ENCODE results near the gene NKTR.

The NKTR gene

DNA sequence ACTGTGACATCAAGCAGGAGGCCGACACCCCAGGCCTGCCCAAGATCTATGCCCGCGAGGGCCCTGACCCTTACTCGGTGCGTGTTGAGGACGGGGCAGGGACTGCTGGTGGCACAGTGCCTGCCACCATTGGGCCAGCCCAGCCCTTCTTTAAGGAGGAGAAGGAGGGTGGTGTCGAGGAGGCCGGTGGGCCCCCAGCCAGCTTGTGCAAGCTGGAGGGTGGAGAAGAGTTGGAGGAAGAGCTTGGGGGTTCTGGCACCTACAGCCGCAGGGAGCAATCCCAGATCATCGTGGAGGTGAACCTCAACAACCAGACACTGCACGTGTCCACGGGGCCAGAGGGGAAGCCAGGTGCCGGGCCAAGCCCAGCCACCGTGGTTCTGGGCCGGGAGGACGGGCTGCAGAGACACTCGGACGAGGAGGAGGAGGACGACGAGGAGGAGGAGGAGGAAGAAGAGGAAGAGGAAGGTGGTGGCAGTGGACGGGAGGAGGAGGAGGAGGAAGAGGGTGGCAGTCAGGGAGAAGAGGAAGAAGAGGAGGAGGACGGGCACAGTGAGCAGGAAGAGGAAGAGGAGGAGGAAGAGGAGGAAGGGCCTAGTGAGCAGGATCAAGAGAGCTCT, 58.4 kb downstream of the NKTR start:
- H3K23ac ChIP-seq (ENCODE audit: low read depth, low read length, poor library complexity) = no peak overlapping the region
- no peak overlapping the region for H4K8ac ChIP-seq (ENCODE audit: low read depth, low read length)
- peaks cover 8 to 10% of the 10 kb centered on the region in 2 donors for H3K36me3 ChIP-seq (replicated peaks in 1 of 2; ENCODE audit: control insufficient read depth in 2 of 2, insufficient read depth in 2 of 2, low read length in 2 of 2)
- H3K79me1 ChIP-seq (ENCODE audit: low read depth, low read length) = peaks cover 1% of the 10 kb centered on the region
- peaks cover 8 to 14% of the 10 kb centered on the region in 2 donors for H3K4me1 ChIP-seq (ENCODE audit: control insufficient read depth in 2 of 2, insufficient read depth in 1 of 2, low read depth in 1 of 2, low read length in 2 of 2)
- H4K91ac ChIP-seq (ENCODE audit: low read depth, low read length, poor library complexity) = no peak overlapping the region
- no peak overlapping the region for H3K14ac ChIP-seq (ENCODE audit: low read length)
- H3K4me2 ChIP-seq (ENCODE audit: insufficient read depth, low read length, poor library complexity, severe bottlenecking) = no peak overlapping the region
- no peak overlapping the region for H3K18ac ChIP-seq (ENCODE audit: low read length)
- no peak overlapping the region for H3K9ac ChIP-seq (ENCODE audit: low read depth, low read length, poor library complexity)
- H2BK12ac ChIP-seq (ENCODE audit: low read length) = no peak overlapping the region
- H3K4ac ChIP-seq (ENCODE audit: low read length) = no peak overlapping the region
- no peak overlapping the region for H2BK15ac ChIP-seq (ENCODE audit: low read length)
- no peak for DNase-seq (ENCODE audit: low spot score)
- no peak overlapping the region for H2BK5ac ChIP-seq (ENCODE audit: low read length)
- H3K9me3 ChIP-seq (replicated peaks in 1 of 2; ENCODE audit: control insufficient read depth in 2 of 2, insufficient read depth in 1 of 2, low read depth in 1 of 2, low read length in 2 of 2) = no peaks in the 10 kb centered on the region
- H2AK5ac ChIP-seq (ENCODE audit: low read depth, low read length) = no peak overlapping the region
- no peak overlapping the region for H3K4me3 ChIP-seq (ENCODE audit: low read length in 2 of 2)
- no peak overlapping the region for H2BK120ac ChIP-seq (ENCODE audit: low read depth, low read length)
- WGBS, 2 donors (ENCODE audit: extremely low coverage in 2 of 2, insufficient read length in 2 of 2, insufficient replicate concordance in 1 of 2) = no CpG with 5 or more reads among the region's 22 CpGs
- no peak overlapping the region for H3K27ac ChIP-seq (replicated peaks; ENCODE audit: low read length)
- H3K27me3 ChIP-seq (ENCODE audit: control insufficient read depth in 3 of 3, insufficient read depth in 3 of 3, low read depth in 1 of 3, low read length in 3 of 3) = no peaks in the 10 kb centered on the region
- no peak overlapping the region for H2AFZ ChIP-seq (ENCODE audit: low read length)

DNA sequence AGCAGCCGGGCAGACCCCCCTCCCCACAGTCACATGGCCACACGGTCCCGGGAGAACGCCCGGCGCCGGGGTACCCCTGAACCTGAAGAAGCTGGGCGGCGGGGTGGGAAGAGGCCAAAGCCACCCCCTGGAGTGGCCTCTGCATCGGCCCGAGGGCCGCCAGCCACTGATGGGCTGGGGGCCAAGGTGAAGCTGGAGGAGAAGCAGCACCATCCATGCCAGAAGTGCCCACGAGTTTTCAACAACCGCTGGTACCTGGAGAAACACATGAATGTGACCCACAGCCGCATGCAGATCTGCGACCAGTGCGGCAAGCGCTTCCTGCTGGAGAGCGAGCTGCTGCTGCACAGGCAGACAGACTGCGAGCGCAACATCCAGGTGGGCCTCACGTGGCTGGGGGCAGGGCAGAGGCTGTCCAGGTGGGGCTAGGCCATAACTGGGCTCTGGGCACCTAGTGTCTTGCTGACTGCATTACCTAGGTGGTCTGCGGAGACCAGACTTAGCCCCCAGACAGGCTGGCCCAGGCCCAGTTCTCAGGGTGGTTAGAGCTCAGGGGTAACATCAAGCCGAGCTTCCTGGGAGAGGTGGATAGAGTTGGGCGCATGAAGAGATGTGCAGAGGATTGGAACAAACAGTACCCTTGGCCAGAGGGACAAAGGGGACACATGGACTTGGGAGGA, 59.1 kb downstream of the NKTR start:
- peak overlapping the region; percentile 89 for H3K14ac ChIP-seq (ENCODE audit: low read length)
- no peaks in the 10 kb centered on the region for H3K9me3 ChIP-seq (replicated peaks in 1 of 2; ENCODE audit: control insufficient read depth in 2 of 2, insufficient read depth in 1 of 2, low read depth in 1 of 2, low read length in 2 of 2)
- peaks cover 1% of the 10 kb centered on the region for H3K79me1 ChIP-seq (ENCODE audit: low read depth, low read length)
- H3K27ac ChIP-seq (replicated peaks; ENCODE audit: low read length) = no peak overlapping the region
- H4K8ac ChIP-seq (ENCODE audit: low read depth, low read length) = no peak overlapping the region
- H3K23ac ChIP-seq (ENCODE audit: low read depth, low read length, poor library complexity) = peak overlapping the region; percentile 80
- WGBS, 2 donors (ENCODE audit: extremely low coverage in 2 of 2, insufficient read length in 2 of 2, insufficient replicate concordance in 1 of 2) = no CpG with 5 or more reads among the region's 25 CpGs
- no peak overlapping the region for H3K18ac ChIP-seq (ENCODE audit: low read length)
- peak overlapping the region in 1 of 2 donors; percentile 27 for H3K4me3 ChIP-seq (ENCODE audit: low read length in 2 of 2)
- no peak overlapping the region for H2BK120ac ChIP-seq (ENCODE audit: low read depth, low read length)
- no peak overlapping the region for H3K4ac ChIP-seq (ENCODE audit: low read length)
- H3K36me3 ChIP-seq (replicated peaks in 1 of 2; ENCODE audit: control insufficient read depth in 2 of 2, insufficient read depth in 2 of 2, low read length in 2 of 2) = peaks cover 8 to 10% of the 10 kb centered on the region in 2 donors
- no peak overlapping the region for H2BK15ac ChIP-seq (ENCODE audit: low read length)
- no peak overlapping the region for H2BK5ac ChIP-seq (ENCODE audit: low read length)
- no peak overlapping the region for H4K91ac ChIP-seq (ENCODE audit: low read depth, low read length, poor library complexity)
- peaks cover 7 to 14% of the 10 kb centered on the region in 2 donors for H3K4me1 ChIP-seq (ENCODE audit: control insufficient read depth in 2 of 2, insufficient read depth in 1 of 2, low read depth in 1 of 2, low read length in 2 of 2)
- H3K9ac ChIP-seq (ENCODE audit: low read depth, low read length, poor library complexity) = no peak overlapping the region
- no peak overlapping the region for H2AK5ac ChIP-seq (ENCODE audit: low read depth, low read length)
- no peak overlapping the region for H2BK12ac ChIP-seq (ENCODE audit: low read length)
- no peaks in the 10 kb centered on the region for H3K27me3 ChIP-seq (ENCODE audit: control insufficient read depth in 3 of 3, insufficient read depth in 3 of 3, low read depth in 1 of 3, low read length in 3 of 3)
- no peak overlapping the region for H2AFZ ChIP-seq (ENCODE audit: low read length)
- no peak overlapping the region for H3K4me2 ChIP-seq (ENCODE audit: insufficient read depth, low read length, poor library complexity, severe bottlenecking)
- no peak for DNase-seq (ENCODE audit: low spot score)

DNA sequence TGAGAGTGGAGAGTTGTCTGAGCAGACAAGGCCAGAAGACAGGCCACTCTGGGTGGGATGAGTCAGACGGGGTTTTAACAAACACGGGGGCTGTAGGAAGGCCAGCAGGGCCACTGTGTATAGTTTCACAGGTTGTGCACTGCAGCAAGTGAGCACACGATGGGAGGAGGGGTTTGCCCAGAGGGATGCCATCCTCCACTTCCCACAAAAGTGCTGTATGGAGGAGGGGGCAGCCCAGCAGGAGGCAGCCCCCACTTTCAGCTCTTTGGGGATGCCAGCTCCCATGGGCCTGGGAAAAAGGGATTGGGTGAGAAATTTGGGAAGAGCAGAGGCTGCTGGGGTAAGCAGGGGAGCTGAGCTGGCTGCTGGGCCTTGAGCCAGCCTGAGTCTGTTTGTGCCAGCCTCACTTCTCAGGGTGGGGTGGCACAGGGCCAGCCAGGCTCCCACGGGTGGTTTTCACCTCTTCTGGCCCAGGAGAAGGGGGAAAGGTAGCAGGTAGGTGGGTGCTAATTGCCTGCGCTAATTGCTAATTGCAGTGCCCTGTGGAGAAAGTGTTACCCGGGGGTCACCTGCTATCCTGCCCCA, 59.7 kb downstream of the NKTR start:
- peak overlapping the region; percentile 11 for H3K23ac ChIP-seq (ENCODE audit: low read depth, low read length, poor library complexity)
- H3K79me1 ChIP-seq (ENCODE audit: low read depth, low read length) = peaks cover 1% of the 10 kb centered on the region
- no peak overlapping the region for H3K27ac ChIP-seq (replicated peaks; ENCODE audit: low read length)
- no peak overlapping the region for H4K91ac ChIP-seq (ENCODE audit: low read depth, low read length, poor library complexity)
- no peak overlapping the region for H3K4ac ChIP-seq (ENCODE audit: low read length)
- no peak overlapping the region for H2BK5ac ChIP-seq (ENCODE audit: low read length)
- WGBS, 2 donors (ENCODE audit: extremely low coverage in 2 of 2, insufficient read length in 2 of 2, insufficient replicate concordance in 1 of 2) = no CpG with 5 or more reads among the region's 6 CpGs
- H2BK120ac ChIP-seq (ENCODE audit: low read depth, low read length) = no peak overlapping the region
- no peaks in the 10 kb centered on the region for H3K9me3 ChIP-seq (replicated peaks in 1 of 2; ENCODE audit: control insufficient read depth in 2 of 2, insufficient read depth in 1 of 2, low read depth in 1 of 2, low read length in 2 of 2)
- peak overlapping the region in 1 of 2 donors; percentile 37 for H3K4me3 ChIP-seq (ENCODE audit: low read length in 2 of 2)
- H3K27me3 ChIP-seq (ENCODE audit: control insufficient read depth in 3 of 3, insufficient read depth in 3 of 3, low read depth in 1 of 3, low read length in 3 of 3) = no peaks in the 10 kb centered on the region
- no peak overlapping the region for H2BK12ac ChIP-seq (ENCODE audit: low read length)
- H3K18ac ChIP-seq (ENCODE audit: low read length) = no peak overlapping the region
- H3K9ac ChIP-seq (ENCODE audit: low read depth, low read length, poor library complexity) = no peak overlapping the region
- peaks cover 3 to 10% of the 10 kb centered on the region in 2 donors for H3K4me1 ChIP-seq (ENCODE audit: control insufficient read depth in 2 of 2, insufficient read depth in 1 of 2, low read depth in 1 of 2, low read length in 2 of 2)
- H4K8ac ChIP-seq (ENCODE audit: low read depth, low read length) = no peak overlapping the region
- peaks cover 8 to 10% of the 10 kb centered on the region in 2 donors for H3K36me3 ChIP-seq (replicated peaks in 1 of 2; ENCODE audit: control insufficient read depth in 2 of 2, insufficient read depth in 2 of 2, low read length in 2 of 2)
- no peak overlapping the region for H3K4me2 ChIP-seq (ENCODE audit: insufficient read depth, low read length, poor library complexity, severe bottlenecking)
- no peak overlapping the region for H3K14ac ChIP-seq (ENCODE audit: low read length)
- DNase-seq (ENCODE audit: low spot score) = no peak
- H2AFZ ChIP-seq (ENCODE audit: low read length) = no peak overlapping the region
- no peak overlapping the region for H2AK5ac ChIP-seq (ENCODE audit: low read depth, low read length)
- no peak overlapping the region for H2BK15ac ChIP-seq (ENCODE audit: low read length)

DNA sequence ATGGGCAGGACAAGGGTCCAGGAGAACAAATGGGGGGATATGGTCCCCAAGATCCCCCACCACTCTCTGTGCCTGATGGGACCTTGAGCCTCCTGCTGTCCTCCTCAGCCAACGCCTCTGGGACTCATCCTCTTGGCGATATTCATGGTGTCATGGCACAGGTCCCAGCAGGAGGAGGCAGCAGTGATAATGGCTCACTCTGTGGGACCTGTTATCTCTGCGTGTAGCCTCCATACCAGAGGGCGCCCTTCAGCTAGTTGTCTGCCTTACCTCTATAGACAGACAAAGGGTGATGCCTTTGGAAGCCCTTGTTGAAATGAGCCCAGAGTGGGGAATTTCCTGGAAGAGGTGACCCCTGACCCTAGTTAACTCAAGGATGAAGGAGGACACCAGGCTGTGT, 60.4 kb downstream of the NKTR start:
- Histone ChIP-seq H4K8ac (ENCODE audit: low read depth, low read length) (no peak overlapping the region), H3K9ac (ENCODE audit: low read depth, low read length, poor library complexity) (peak overlapping the region; percentile 10), H2AFZ (ENCODE audit: low read length) (no peak overlapping the region), H3K14ac (ENCODE audit: low read length) (no peak overlapping the region), H2BK120ac (ENCODE audit: low read depth, low read length) (no peak overlapping the region), H3K36me3 (replicated peaks in 1 of 2; ENCODE audit: control insufficient read depth in 2 of 2, insufficient read depth in 2 of 2, low read length in 2 of 2) (peaks cover 8 to 10% of the 10 kb centered on the region in 2 donors), H3K18ac (ENCODE audit: low read length) (no peak overlapping the region), H3K4me2 (ENCODE audit: insufficient read depth, low read length, poor library complexity, severe bottlenecking) (no peak overlapping the region), H2BK15ac (ENCODE audit: low read length) (no peak overlapping the region), H3K4ac (ENCODE audit: low read length) (no peak overlapping the region), H3K79me1 (ENCODE audit: low read depth, low read length) (peaks cover 1% of the 10 kb centered on the region), H2AK5ac (ENCODE audit: low read depth, low read length) (no peak overlapping the region), H3K27ac (replicated peaks; ENCODE audit: low read length) (no peak overlapping the region), H3K4me3 (ENCODE audit: low read length in 2 of 2) (no peak overlapping the region), H2BK5ac (ENCODE audit: low read length) (no peak overlapping the region), H3K4me1 (ENCODE audit: control insufficient read depth in 2 of 2, insufficient read depth in 1 of 2, low read depth in 1 of 2, low read length in 2 of 2) (peaks cover 0 to 7% of the 10 kb centered on the region in 2 donors), H2BK12ac (ENCODE audit: low read length) (no peak overlapping the region), H3K9me3 (replicated peaks in 1 of 2; ENCODE audit: control insufficient read depth in 2 of 2, insufficient read depth in 1 of 2, low read depth in 1 of 2, low read length in 2 of 2) (no peaks in the 10 kb centered on the region), H3K27me3 (ENCODE audit: control insufficient read depth in 3 of 3, insufficient read depth in 3 of 3, low read depth in 1 of 3, low read length in 3 of 3) (no peaks in the 10 kb centered on the region), H3K23ac (ENCODE audit: low read depth, low read length, poor library complexity) (peak overlapping the region; percentile 16), H4K91ac (ENCODE audit: low read depth, low read length, poor library complexity) (no peak overlapping the region)
- no peak for DNase-seq (ENCODE audit: low spot score)
- WGBS, 2 donors (ENCODE audit: extremely low coverage in 2 of 2, insufficient read length in 2 of 2, insufficient replicate concordance in 1 of 2) = no CpG with 5 or more reads among the region's 4 CpGs

All from neuronal stem cell (in vitro differentiated cells).